ENCODE measurements around the gene FAM8A1. TPM values are rescaled to one million over a fixed set of nuclear protein-coding genes. Genes with fewer than 3 reads are reported as not detected.
A peak's percentile ranks its signal among the peaks of the same experiment; 100 is the strongest.

The FAM8A1 gene
- total and polyA plus RNA-seq, 2 of the 13 experiments (the other 11 are each of a cell fraction or from before 2014, with no cell fraction given), result 30.5 to 34.3 TPM

DNA sequence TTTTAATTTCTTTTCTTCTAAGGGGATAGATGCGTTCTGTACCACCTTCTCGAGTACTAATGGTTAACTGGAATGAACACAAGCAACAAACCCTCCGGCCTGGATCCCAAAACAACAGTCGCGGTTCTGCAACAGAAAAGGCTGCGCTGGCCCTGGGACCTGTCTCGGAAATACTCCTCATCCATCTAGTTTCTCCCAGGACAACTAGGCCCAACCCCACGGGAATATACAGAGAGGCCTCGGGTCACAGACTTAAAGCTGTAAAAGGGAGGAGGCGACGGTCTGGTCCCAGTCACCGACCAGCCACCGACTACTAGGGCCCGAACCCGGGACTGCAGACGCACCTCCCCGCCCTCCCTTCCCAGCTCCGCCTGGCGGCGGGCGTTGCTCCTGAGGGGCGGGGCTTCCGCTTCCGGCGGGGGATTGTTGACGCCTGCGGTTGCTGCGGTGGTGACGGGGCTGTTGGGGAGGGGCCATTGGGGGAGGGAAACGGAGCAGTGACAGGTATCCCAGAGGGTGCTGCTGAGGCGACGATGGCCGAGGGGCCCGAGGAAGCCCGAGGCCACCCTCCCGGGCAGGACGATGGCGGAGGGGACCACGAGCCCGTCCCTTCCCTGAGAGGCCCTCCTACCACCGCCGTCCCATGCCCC, at the start of gene FAM8A1 (continued):
- TF ChIP-seq, protein P1, sequence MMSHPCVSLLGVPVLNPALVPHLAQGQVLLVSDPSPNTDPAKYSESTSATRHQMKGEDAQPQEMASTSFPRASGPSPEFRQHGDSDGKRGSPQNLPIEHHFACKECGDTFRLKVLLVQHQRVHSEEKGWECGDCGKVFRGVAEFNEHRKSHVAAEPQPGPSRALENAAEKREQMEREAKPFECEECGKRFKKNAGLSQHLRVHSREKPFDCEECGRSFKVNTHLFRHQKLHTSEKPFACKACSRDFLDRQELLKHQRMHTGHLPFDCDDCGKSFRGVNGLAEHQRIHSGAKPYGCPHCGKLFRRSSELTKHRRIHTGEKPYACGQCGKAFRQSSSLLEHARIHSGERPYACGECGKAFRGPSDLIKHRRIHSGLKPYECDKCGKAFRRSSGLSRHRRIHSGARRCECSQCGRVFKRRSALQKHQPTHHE (CRISPR knock-in tag; IDR thresholded peaks at IDR 0.05; ENCODE audit: borderline replicate concordance), result peak; percentile 32; the same call in 1 of the 2 replicates
- 0 out of 2 replicates have a peak, but pooled peaks have one; percentile 55 for TF ChIP-seq ZBTB20 (CRISPR knock-in tag; IDR thresholded peaks at IDR 0.05; ENCODE audit: borderline replicate concordance, low read depth)
- peak; percentile 98 for TF ChIP-seq KDM4B (CRISPR knock-in tag; IDR thresholded peaks at IDR 0.05)
- no peak for TF ChIP-seq ZBTB7A (CRISPR knock-in tag; IDR thresholded peaks at IDR 0.05)
- TF ChIP-seq SMAD9 (CRISPR knock-in tag; IDR thresholded peaks at IDR 0.05), result no peak
- TF ChIP-seq, protein P2, sequence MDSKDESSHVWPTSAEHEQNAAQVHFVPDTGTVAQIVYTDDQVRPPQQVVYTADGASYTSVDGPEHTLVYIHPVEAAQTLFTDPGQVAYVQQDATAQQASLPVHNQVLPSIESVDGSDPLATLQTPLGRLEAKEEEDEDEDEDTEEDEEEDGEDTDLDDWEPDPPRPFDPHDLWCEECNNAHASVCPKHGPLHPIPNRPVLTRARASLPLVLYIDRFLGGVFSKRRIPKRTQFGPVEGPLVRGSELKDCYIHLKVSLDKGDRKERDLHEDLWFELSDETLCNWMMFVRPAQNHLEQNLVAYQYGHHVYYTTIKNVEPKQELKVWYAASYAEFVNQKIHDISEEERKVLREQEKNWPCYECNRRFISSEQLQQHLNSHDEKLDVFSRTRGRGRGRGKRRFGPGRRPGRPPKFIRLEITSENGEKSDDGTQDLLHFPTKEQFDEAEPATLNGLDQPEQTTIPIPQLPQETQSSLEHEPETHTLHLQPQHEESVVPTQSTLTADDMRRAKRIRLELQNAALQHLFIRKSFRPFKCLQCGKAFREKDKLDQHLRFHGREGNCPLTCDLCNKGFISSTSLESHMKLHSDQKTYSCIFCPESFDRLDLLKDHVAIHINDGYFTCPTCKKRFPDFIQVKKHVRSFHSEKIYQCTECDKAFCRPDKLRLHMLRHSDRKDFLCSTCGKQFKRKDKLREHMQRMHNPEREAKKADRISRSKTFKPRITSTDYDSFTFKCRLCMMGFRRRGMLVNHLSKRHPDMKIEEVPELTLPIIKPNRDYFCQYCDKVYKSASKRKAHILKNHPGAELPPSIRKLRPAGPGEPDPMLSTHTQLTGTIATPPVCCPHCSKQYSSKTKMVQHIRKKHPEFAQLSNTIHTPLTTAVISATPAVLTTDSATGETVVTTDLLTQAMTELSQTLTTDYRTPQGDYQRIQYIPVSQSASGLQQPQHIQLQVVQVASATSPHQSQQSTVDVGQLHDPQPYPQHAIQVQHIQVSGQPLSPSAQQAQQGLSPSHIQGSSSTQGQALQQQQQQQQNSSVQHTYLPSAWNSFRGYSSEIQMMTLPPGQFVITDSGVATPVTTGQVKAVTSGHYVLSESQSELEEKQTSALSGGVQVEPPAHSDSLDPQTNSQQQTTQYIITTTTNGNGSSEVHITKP (CRISPR knock-in tag; IDR thresholded peaks at IDR 0.05; ENCODE audit: low read depth), result peak; percentile 49; the same call in 1 of the 2 replicates
- TF ChIP-seq ZNF326 (CRISPR knock-in tag; IDR thresholded peaks at IDR 0.05; ENCODE audit: borderline replicate concordance), result no peak
- TF ChIP-seq HDAC2 (CRISPR knock-in tag; IDR thresholded peaks at IDR 0.05), result peak; percentile 80
- TF ChIP-seq, protein P3, sequence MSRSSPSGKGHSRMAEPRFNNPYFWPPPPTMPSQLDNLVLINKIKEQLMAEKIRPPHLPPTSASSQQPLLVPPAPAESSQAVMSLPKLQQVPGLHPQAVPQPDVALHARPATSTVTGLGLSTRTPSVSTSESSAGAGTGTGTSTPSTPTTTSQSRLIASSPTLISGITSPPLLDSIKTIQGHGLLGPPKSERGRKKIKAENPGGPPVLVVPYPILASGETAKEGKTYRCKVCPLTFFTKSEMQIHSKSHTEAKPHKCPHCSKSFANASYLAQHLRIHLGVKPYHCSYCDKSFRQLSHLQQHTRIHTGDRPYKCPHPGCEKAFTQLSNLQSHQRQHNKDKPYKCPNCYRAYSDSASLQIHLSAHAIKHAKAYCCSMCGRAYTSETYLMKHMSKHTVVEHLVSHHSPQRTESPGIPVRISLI (CRISPR knock-in tag; IDR thresholded peaks at IDR 0.05; ENCODE audit: borderline replicate concordance), result no peak
- TF ChIP-seq TEAD3 (CRISPR knock-in tag; optimal IDR thresholded peaks at IDR 0.05; ENCODE audit: borderline replicate concordance), result peak; percentile 63
- no peak for TF ChIP-seq ZNF30 (CRISPR knock-in tag; IDR thresholded peaks at IDR 0.05)
- peak; percentile 76; the same call in 1 of the 2 replicates for TF ChIP-seq ZNF598 (CRISPR knock-in tag; IDR thresholded peaks at IDR 0.05; ENCODE audit: borderline replicate concordance)
- peak; percentile 81 for TF ChIP-seq SALL2 (CRISPR knock-in tag; IDR thresholded peaks at IDR 0.05)
- peak; percentile 81 for TF ChIP-seq IRF2 (CRISPR knock-in tag; IDR thresholded peaks at IDR 0.05)
- TF ChIP-seq, protein P4, sequence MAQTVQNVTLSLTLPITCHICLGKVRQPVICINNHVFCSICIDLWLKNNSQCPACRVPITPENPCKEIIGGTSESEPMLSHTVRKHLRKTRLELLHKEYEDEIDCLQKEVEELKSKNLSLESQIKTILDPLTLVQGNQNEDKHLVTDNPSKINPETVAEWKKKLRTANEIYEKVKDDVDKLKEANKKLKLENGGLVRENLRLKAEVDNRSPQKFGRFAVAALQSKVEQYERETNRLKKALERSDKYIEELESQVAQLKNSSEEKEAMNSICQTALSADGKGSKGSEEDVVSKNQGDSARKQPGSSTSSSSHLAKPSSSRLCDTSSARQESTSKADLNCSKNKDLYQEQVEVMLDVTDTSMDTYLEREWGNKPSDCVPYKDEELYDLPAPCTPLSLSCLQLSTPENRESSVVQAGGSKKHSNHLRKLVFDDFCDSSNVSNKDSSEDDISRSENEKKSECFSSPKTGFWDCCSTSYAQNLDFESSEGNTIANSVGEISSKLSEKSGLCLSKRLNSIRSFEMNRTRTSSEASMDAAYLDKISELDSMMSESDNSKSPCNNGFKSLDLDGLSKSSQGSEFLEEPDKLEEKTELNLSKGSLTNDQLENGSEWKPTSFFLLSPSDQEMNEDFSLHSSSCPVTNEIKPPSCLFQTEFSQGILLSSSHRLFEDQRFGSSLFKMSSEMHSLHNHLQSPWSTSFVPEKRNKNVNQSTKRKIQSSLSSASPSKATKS (CRISPR knock-in tag; IDR thresholded peaks at IDR 0.05), result 0 out of 2 replicates have a peak, but pooled peaks have one; percentile 47
- TF ChIP-seq BORCS8-MEF2B (CRISPR knock-in tag; IDR thresholded peaks at IDR 0.05), result peak; percentile 80; the same call in 1 of the 2 replicates
- TF ChIP-seq MAFK (conservative IDR thresholded peaks at IDR 0.05 in 1 of 2, IDR thresholded peaks at IDR 0.05 in 1 of 2; ENCODE audit: low read length in 2 of 2), result no peak
- TF ChIP-seq, protein P5, sequence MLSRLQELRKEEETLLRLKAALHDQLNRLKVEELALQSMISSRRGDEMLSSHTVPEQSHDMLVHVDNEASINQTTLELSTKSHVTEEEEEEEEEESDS (CRISPR knock-in tag; IDR thresholded peaks at IDR 0.05; ENCODE audit: borderline replicate concordance), result peak; percentile 83; the same call in 1 of the 2 replicates
- 0 out of 2 replicates have a peak, but pooled peaks have one; percentile 54 for TF ChIP-seq DPF2 (CRISPR knock-in tag; IDR thresholded peaks at IDR 0.05; ENCODE audit: borderline replicate concordance, low read depth)
- no peak for TF ChIP-seq MATR3 (CRISPR knock-in tag; IDR thresholded peaks at IDR 0.05)
